Measurements from ENCODE around the gene CAT.

- TF ChIP-seq CTCF (IDR thresholded peaks at IDR 0.05) (no peak), POLR2AphosphoS5 (IDR thresholded peaks at IDR 0.05) (no peak), POLR2A (IDR thresholded peaks at IDR 0.05) (no peak)
These were observed 7.2 kb downstream of the CAT start for GRCh38 chr11:34445956-34446355.
